Muscle of arm (tissue), 12 donors: Measurements from ENCODE around the gene FERMT3. TPM values are rescaled to one million over a fixed set of nuclear protein-coding genes. Genes with fewer than 3 reads are reported as not detected.

ENCODE experiments used
- DNase-seq: peaks from one replicate; pipeline ENCODE4 v3.0.0-alpha.2; 2013
- polyA plus RNA-seq, 12 donors: library from polyadenylated mRNA; unstranded; fragments of 120-200 nt; gene quantifications; one replicate each; pipeline ENCODE4 v1.2.1, GENCODE V29; 2013; ENCODE audit not compliant: insufficient read length in 12 of 12

FERMT3 gene
- polyA plus RNA-seq, 12 donors: 5.2 to 16.7 (median 7.5) TPM; not detected in 1

DNA sequence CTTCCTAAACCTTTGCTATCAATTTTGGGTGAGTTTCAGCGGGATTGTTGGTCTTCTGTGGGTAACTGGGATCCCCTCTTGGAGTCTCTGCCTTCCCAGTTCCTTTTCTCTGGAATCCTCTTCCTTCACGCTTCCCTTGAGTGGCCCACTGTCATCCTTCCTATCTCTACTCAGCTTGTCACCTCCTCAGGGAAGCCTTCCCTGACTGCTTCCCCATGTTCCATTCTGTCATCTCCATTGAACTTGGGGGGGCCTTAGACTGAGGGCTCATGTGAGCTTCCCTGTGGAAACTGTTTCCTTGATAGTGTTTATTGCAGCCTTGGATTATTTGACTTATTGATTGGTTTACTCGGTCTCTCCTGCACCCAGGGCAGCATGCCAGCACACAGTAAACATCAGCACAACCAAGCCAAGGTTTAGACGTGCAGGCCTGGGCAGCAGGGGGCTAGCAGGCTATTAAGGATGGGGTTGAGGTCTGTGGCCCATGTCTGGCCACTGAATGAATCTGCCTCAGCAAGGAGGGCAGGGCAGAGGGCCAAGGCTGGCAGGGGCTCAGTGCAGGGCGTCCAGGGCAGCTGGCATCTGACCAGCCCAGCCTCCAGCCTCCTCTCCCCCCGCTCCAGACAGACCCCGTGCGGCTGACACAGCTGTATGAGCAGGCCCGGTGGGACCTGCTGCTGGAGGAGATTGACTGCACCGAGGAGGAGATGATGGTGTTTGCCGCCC, 12.3 kb downstream of the FERMT3 start:
- no peak for DNase-seq

DNA sequence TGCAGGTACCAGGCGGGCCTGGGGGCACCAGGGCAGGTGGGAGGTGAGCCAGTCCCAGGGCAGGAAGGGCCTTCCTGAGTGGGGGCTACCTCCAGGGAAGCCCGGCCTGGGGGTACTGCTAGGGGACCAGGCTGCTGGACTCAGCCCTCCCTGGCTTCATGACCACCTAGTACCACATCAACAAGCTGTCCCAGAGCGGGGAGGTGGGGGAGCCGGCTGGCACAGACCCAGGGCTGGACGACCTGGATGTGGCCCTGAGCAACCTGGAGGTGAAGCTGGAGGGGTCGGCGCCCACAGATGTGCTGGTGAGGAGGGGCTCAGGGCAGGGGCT, 12.8 kb downstream of the FERMT3 start:
- no peak for DNase-seq

DNA sequence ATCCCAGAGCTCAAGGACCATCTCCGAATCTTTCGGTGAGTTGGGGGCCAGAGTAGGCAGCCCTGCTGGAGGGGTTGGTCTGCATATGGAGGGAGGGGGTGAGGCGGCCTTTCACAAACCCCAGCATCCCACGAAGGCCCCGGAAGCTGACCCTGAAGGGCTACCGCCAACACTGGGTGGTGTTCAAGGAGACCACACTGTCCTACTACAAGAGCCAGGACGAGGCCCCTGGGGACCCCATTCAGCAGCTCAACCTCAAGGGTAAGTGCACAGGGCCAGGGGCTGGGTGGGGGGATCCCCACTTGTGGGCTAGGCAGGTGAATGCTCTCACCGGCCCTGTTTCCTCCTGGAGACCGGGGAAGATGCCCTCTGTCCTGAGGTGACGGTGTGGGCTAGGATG, 13.2 kb downstream of the FERMT3 start:
- no peak for DNase-seq

DNA sequence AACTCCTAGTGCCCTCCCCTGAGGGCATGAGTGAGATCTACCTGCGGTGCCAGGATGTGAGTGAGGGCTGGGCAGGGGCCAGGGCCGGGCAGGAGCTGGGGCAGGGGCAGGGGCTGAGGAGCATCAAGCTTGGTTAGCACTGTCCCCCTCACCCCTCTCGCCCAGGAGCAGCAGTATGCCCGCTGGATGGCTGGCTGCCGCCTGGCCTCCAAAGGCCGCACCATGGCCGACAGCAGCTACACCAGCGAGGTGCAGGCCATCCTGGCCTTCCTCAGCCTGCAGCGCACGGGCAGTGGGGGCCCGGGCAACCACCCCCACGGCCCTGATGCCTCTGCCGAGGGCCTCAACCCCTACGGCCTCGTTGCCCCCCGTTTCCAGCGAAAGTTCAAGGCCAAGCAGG, 13.8 kb downstream of the FERMT3 start:
- DNase-seq: no peak

DNA sequence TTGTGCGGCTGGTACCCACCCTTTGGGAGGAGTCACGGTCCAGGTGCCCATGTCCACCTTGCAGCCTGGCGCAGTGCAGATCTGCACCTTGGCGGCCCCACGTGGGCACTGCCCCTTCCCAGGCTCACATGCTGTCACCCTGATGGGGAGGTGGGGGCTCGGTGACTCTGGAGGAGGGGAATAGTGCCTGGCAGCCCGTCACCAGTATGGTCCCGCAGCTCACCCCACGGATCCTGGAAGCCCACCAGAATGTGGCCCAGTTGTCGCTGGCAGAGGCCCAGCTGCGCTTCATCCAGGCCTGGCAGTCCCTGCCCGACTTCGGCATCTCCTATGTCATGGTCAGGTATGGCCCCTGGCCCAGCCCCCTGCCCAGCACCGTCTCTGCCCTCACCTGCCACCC, 14.3 kb downstream of the FERMT3 start:
- no peak for DNase-seq

DNA sequence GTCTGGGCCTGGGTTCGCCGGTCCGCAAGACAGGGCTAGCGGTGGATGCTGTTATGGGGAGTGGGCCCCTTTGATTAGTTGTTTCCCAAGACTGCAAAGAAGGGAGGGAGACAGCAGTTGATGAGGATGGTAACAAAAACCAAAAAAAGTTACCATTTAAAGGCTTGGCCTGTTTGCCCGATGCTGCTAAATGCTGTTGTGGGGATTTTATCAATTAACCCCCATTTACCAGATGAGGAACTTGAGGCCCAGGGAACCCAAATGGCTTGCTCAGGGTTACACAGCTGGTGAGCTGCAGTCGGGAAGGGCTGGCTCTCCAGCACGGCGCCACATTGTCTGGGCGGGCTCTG, 16.1 kb downstream of the FERMT3 start:
- DNase-seq: no peak

DNA sequence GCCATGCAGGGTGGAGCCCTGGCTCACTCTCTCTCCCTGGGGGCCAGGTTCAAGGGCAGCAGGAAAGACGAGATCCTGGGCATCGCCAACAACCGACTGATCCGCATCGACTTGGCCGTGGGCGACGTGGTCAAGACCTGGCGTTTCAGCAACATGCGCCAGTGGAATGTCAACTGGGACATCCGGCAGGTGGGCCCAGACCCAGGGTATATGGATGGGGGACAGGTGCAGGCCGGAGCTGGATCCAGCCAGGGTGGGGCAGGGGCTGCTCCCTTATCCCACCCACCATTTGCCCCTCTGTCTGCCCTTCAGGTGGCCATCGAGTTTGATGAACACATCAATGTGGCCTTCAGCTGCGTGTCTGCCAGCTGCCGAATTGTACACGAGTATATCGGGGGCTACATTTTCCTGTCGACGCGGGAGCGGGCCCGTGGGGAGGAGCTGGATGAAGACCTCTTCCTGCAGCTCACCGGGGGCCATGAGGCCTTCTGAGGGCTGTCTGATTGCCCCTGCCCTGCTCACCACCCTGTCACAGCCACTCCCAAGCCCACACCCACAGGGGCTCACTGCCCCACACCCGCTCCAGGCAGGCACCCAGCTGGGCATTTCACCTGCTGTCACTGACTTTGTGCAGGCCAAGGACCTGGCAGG, 16.6 kb downstream of the FERMT3 start:
- no peak for DNase-seq

DNA sequence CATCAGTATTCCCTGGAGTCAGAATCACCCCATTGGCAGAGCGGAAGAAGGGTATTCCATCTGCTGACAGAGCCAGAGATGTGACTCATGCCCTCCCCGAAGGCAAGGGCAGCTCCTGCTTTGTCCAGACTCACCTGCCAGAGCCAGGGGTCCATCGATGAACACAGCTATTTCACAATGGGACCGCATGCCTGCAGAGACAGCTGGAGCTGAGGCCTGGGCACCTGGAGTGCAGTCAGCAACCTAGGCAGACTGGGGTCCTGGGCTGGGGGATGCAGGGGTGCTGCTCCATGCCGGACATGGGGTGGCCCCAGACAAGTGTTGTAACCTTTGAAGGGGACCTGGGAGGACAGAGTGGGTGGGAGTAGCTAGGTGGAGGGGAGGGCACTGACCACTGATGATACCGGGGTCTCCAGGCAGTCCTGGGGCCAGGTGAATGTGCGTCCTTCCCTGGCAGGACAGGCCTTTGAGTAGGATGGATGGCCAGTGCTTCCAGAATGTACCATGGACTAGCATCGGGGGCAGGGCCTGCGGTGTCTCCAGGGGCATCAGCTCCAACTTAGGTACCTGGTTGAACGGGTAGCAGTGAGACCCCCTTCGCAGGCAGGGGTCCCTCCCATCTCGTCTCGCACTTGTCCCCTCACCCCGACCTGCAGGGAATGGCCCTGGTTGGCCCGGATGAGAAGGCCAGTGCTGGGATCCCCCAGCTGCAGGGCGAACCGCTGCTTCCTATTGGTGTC, 17.8 kb downstream of the FERMT3 start:
- no peak for DNase-seq

DNA sequence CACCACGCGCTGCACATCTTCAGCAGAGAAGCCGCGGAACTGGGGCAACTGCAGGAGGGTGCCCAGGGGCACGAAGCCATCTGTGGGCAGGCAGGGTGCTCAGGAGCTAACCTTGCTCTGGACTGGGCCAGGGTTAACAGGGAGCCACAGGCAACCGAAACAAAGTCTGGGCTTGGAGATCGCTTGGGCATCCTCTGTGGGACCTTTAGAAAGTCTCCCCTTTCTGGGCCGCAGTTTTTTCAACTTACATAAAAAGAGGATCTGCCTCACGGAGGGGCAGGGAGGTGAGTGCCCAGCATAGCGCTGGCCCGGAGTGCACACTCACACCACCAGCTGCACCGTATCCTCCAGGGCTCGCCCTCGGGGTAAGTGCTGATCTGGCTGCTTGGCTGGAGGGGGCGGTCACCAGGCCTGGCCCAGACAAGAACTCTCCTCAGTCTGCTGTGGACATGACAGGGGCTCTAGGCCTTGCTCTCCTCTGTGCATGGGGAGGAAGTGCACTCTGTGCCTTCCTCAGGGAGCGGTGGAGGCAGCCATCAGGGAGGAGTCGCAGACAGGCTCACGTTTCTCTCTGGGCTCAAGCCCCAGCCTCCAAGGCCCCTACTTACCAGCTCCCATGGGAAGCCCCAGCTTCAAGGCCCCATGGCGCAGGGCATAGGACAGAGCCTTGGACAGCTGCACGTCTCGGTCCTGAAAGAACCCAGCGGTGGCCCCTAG, 18.5 kb downstream of the FERMT3 start:
- DNase-seq: no peak

DNA sequence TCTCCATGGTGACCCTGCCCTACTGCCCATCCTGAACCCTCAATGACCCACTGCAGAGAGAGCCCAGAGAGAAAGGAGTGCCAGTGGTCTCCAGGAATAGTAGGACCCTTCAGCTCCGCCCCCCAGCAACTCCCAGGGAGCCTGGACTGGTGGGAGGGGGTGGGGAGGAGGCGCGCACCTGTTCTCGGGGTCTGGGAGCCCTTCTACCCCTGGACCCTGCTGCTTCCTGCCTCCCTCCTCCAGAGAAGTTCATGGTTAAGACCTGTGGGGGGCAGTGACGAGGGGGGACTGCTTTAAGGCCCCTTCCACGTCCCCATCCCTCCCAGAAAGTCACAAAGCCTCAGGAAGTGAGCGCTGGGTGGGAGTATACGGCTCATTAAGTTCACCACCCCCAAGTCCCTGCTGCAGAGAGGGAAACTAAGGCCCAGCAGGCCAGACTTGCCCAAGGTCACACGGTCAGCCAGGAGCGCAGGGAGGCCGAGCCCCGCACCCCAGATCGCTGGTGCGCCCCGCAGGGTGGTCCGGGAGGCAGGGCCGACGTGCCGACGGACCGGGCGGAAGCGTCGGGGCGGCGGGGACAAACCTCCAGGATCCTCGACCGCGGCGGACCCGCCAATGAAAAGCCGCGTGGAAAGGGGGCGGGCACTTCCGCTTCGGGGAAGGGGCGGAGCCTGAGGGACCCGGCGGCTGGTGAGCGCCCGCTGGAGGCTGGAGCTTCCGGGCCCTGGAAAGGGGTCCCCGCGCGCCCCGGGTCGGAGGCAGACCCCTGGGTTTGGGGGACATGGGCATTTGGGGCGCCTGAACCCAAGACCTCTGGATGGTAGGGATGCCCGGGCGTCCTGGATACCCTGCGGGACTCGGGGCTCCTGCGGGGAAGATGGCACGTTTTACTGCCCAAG, 19.3 kb downstream of the FERMT3 start, which contains the start of the genes NUDT22 and TRPT1:
NUDT22 (plus strand) TSS at position 667 of the 899 bp plus-strand sequence. CDS start 379 bp downstream, outside the sequence.
TRPT1 (minus strand) TSS at position 579 of the 899 bp plus-strand sequence; CDS start at position 253, 326 bp downstream.
- DNase-seq: peak; percentile 90

DNA sequence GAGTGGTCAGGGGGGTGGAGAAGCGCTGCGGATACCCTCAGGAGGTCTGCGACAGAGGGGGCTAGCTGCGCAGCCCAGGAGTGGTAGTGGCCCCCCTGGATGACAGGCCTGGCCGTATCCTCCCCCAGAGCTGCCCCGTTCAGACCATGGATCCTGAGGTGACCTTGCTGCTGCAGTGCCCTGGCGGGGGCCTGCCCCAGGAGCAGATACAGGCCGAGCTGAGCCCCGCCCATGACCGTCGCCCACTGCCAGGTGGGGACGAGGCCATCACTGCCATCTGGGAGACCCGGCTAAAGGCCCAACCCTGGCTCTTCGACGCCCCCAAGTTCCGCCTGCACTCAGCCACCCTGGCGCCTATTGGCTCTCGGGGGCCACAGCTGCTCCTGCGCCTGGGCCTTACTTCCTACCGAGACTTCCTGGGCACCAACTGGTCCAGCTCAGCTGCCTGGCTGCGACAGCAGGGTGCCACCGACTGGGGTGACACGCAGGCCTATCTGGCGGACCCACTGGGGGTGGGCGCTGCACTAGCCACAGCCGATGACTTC, 20.1 kb downstream of the FERMT3 start:
- no peak for DNase-seq

DNA sequence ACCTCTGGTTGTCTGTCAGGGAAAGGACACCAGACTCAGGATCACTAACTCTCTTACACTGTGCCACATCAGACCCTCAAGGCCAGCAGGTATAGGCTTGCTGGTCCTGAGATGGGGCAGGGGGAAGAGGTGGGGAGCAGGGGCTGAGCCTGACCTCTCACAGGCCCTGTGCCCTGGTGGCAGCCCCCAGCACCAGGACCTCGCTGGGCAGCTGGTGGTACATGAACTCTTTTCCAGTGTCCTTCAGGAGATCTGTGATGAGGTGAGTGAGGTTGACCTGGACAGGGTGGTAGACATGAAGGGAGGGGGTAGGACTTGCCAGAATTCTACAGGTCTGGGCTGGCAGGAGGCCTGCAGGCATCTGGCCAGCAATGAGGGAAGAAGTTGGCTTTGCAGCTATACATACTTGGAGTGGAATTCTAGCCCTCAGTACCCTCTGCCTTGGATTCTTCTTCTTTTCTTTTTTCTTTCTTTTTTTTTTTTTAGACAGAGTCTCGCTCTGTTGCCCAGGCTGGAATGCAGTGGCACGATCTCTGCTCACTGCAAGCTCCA, 21.0 kb downstream of the FERMT3 start:
- no peak for DNase-seq

DNA sequence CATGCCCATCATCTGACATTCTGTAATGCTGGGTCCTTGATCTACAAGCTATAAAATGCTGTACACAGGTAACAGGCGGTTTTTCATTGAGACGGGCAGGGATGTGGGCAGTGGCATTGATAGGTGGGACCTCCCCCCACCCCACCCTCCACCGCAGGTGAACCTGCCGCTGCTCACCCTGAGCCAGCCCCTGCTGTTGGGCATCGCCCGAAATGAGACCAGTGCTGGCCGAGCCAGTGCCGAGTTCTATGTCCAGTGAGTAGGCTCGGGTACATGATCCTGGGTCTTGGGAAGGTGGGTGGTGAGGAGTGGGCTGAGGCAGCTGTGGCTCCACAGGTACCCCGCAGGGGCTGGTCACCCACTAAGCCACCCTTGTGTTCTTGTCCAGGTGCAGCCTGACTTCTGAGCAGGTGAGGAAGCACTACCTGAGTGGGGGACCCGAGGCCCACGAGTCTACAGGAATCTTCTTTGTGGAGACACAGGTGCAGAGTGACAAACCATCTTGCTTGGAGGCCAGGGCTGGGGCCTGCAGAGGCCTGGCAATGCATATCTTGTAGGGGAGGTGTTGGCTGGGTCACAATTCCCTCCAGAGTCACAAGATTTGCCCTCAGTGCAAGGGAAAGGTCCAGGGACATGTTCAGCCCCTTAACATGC, 22.7 kb downstream of the FERMT3 start:
- DNase-seq: no peak

DNA sequence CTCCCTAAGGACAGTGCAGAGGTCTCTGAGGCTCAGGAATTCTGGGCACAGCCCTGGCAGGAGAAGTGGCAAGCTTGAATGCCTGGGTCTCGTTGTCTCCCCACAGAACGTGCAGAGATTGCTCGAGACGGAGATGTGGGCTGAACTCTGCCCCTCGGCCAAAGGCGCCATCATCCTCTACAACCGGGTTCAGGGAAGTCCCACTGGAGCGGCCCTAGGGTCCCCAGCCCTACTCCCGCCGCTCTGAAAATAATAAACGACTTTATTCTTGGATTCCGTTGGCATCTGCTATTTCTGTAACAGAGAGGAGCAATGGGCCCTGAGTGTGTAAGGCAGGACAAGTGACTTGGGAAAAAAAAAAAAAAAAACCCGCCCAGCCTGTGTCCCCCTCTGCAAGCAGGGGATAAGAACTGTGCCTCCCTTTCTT, 23.2 kb downstream of the FERMT3 start:
- no peak for DNase-seq

DNA sequence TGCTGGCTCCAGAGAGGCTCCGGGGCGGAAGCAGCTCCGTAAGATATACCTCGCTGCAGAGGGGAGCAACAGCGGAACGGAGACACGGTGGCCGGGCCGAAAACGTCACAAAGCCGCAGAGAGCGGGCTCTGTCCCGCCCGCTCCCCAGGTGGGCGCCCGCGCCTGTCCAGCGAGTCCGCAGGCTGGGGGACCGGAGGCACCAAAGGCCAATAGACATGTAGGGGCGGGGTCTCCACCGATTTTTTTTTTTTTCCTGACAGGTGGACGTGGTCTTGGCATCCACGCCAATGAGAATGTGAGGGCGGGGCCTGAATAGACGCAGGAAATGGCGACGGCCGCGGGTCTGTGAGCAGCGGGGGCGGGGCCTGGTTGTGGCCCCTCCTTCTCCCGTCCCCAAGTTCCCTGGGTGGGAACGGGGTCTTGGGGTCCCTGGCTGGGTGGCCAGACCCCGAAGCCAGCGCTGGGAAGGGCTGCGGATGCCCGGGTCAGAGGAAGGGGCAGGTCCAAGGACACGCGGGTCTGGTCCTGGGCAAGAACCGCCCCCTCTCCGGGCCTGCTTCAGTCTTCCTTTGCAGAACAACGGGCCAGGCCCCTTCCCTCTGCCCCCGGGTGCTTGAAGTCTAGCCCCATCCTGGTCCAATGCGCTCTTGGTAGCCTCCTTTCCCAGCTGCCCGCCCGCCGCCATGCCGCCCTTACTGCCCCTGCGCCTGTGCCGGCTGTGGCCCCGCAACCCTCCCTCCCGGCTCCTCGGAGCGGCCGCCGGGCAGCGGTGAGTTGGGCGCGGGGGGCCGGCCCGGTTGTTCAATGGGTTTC, 23.9 kb downstream of the FERMT3 start, which contains the start of gene DNAJC4:
DNAJC4 (plus strand) TSS at position 378 of the 814 bp plus-strand sequence; CDS start at position 685, 307 bp downstream.
- DNase-seq: peak; percentile 92

DNA sequence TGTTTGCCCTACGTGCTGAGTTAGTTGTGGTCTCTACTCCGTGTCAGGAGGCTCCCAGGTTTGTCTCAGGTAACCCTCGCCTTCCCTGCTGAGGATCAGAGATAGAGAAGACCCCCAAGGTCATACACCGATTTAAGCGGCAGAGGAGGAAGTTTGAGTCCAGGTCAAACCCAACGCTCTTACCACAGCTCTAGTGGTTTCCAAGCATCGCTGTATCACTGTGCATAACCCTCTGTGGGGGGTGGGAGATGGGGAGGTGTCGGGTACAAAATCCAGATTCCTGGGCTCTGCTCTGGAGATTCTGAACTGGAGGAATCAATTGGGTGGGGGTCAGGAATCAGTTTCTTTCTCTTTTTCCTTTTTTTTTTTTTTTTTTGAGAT, 24.5 kb downstream of the FERMT3 start:
- DNase-seq: no peak

DNA sequence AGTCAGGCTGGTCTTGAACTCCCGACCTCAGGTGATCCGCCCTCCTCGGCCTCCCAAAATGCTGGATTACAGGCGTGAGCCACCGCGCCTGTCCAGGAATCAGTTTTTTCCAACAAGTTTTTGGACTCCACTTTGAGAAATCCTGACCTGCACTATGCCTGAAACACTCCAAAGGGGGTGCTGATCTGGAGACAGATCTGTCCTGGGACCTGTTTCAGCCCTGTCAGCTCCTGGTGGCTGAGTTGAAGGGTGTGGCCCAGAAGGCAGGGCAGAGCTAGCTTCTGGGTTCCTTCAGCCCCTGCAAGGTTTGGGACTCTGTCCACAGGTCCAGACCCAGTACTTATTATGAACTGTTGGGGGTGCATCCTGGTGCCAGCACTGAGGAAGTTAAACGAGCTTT, 25.0 kb downstream of the FERMT3 start:
- no peak for DNase-seq

DNA sequence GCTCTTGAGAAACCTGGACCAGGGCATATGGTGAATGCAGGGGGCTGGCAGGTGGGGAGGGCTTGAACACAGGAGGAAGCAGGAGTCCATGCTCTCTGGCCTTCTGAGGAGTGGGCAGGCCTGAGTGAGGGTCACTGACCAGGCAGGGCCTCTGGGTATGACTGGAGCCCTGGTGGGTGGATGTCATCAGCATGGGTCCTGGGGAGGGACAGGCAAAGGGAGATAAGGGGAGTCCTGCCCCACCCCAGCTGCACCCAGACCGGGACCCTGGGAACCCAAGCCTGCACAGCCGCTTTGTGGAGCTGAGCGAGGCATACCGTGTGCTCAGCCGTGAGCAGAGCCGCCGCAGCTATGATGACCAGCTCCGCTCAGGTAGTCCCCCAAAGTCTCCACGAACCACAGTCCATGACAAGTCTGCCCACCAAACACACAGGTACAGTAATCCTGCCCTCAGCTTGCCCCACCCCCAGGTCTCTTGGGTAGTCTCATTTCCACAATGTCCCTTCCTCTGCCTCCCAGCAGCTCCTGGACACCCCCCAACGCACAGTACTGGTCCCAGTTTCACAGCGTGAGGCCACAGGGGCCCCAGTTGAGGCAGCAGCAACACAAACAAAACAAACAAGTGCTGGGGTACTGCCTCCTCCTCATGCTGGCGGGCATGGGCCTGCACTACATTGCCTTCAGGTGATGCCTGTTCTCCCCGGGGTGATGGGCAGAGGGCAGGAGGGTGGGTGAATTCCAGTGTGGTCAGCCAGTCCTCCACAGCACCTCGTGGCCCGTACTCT, 25.9 kb downstream of the FERMT3 start:
- no peak for DNase-seq
